ENCODE measurements around the gene TAF7L.

The TAF7L gene

GRCh38 chrX:101223226-101223625, 67.9 kb downstream of the TAF7L start:
- no peak overlapping the region for H3K4me3 ChIP-seq (ENCODE audit: low read depth, low read length)
- no peak for DNase-seq (ENCODE audit: low read depth)
- TF ChIP-seq CTCF (IDR thresholded peaks at IDR 0.05; ENCODE audit: low read depth, low read length, missing control alignments) = no peak

- no peak for TF ChIP-seq CTCF (IDR thresholded peaks at IDR 0.05; ENCODE audit: low read depth, low read length, missing control alignments)
- no peak for DNase-seq (ENCODE audit: low read depth)
- H3K4me3 ChIP-seq (ENCODE audit: low read depth, low read length) = no peak overlapping the region
Measured at GRCh38 chrX:101220662-101221260, 70.4 kb downstream of the TAF7L start.

GRCh38 chrX:101219864-101220346, 71.2 kb downstream of the TAF7L start:
- H3K4me3 ChIP-seq (ENCODE audit: low read depth, low read length) = no peak overlapping the region
- no peak for DNase-seq (ENCODE audit: low read depth)
- no peak for TF ChIP-seq CTCF (IDR thresholded peaks at IDR 0.05; ENCODE audit: low read depth, low read length, missing control alignments)

GRCh38 chrX:101219116-101219863, 71.8 kb downstream of the TAF7L start, which contains the start of gene DRP2:
DRP2 (plus strand) TSS chrX:101219786; CDS start chrX:101231648, 11,862 bp downstream.
- DNase-seq (ENCODE audit: low read depth) = no peak
- TF ChIP-seq CTCF (IDR thresholded peaks at IDR 0.05; ENCODE audit: low read depth, low read length, missing control alignments) = no peak
- H3K4me3 ChIP-seq (ENCODE audit: low read depth, low read length) = no peak within 1 kb of the TSS
